Mesodermal cell (in vitro differentiated cells): ENCODE data around the gene FAM168A.

Experiments used
- H3K27ac ChIP-seq: 2 replicates; pipeline ENCODE4 v1.7.0; 2013; ENCODE audit warnings: mild to moderate bottlenecking, low read depth, low read length, moderate library complexity; ENCODE audit not compliant: severe bottlenecking
- H3K36me3 ChIP-seq: 2 replicates; pipeline ENCODE4 v1.7.1; 2013; ENCODE audit warnings: mild to moderate bottlenecking, low read length, moderate library complexity; ENCODE audit not compliant: control insufficient read depth, insufficient read depth
- H3K4me1 ChIP-seq: one replicate; pipeline ENCODE4 v1.7.1; 2013; ENCODE audit warnings: mild to moderate bottlenecking, low read length; ENCODE audit not compliant: insufficient read depth, control insufficient read depth, poor library complexity, severe bottlenecking
- H3K4me3 ChIP-seq: 2 replicates; pipeline ENCODE4 v1.7.0; 2013; ENCODE audit warnings: low read length, control low read depth, mild to moderate bottlenecking; ENCODE audit not compliant: insufficient read depth, poor library complexity, severe bottlenecking; ENCODE audit errors: extremely low read depth
- H3K9me3 ChIP-seq: 2 replicates; pipeline ENCODE4 v1.7.1; 2013; ENCODE audit warnings: mild to moderate bottlenecking, low read length, moderate library complexity; ENCODE audit not compliant: control insufficient read depth
- WGBS, 2 experiments: methylation state at CpG; one replicate each; pipeline ENCODE4 v1.1.5; 2013; ENCODE audit warnings: missing lambda C conversion rate in 2 of 2; ENCODE audit not compliant: insufficient coverage in 2 of 2; 5-methylcytosine and 5-hydroxymethylcytosine counted together

The FAM168A gene

GRCh38 chr11:73366953-73367352, 231.0 kb downstream of the FAM168A start:
- Histone ChIP-seq H3K27ac (no peak overlapping the region), H3K36me3 (peaks cover 70% of the 10 kb centered on the region), H3K4me3 (no peak overlapping the region), H3K4me1 (peaks cover 2% of the 10 kb centered on the region), H3K9me3 (no peaks in the 10 kb centered on the region)
- WGBS, 2 experiments = 94 to 98% methylated on average over 6 of the region's 6 CpGs

- Histone ChIP-seq H3K4me3 (no peak overlapping the region), H3K4me1 (no peaks in the 10 kb centered on the region), H3K9me3 (no peaks in the 10 kb centered on the region), H3K36me3 (peaks cover 78% of the 10 kb centered on the region), H3K27ac (no peak overlapping the region)
- 100% methylated on average over 1 to 3 of the region's 4 CpGs for WGBS, 2 experiments
Observed at GRCh38 chr11:73366265-73366610, 231.7 kb downstream of the FAM168A start.

- 91 to 99% methylated on average over 10 to 22 of the region's 24 CpGs for WGBS, 2 experiments
- H3K36me3 ChIP-seq = peaks cover 84% of the 10 kb centered on the region
Observed at GRCh38 chr11:73365352-73366264, 232.3 kb downstream of the FAM168A start.

GRCh38 chr11:73363147-73363546, 234.8 kb downstream of the FAM168A start:
- WGBS, 2 experiments = 93 to 97% methylated on average over 7 to 9 of the region's 9 CpGs
- Histone ChIP-seq H3K36me3 (peaks cover 99% of the 10 kb centered on the region), H3K9me3 (no peaks in the 10 kb centered on the region), H3K4me3 (no peak overlapping the region), H3K4me1 (no peaks in the 10 kb centered on the region), H3K27ac (no peak overlapping the region)

More at GRCh38 chr11:73365352-73366264, 232.3 kb downstream of the FAM168A start:
- Histone ChIP-seq H3K27ac (no peak overlapping the region), H3K9me3 (no peaks in the 10 kb centered on the region), H3K4me1 (no peaks in the 10 kb centered on the region), H3K4me3 (no peak overlapping the region)

GRCh38 chr11:73361953-73362776, 235.7 kb downstream of the FAM168A start:
- no peak overlapping the region for H3K27ac ChIP-seq
- 43 to 47% methylated on average over 58 to 60 of the region's 70 CpGs for WGBS, 2 experiments
- H3K36me3 ChIP-seq = peaks cover 99% of the 10 kb centered on the region
- H3K4me3 ChIP-seq = no peak overlapping the region
- H3K4me1 ChIP-seq = no peaks in the 10 kb centered on the region
- no peaks in the 10 kb centered on the region for H3K9me3 ChIP-seq

- H3K4me3 ChIP-seq = no peak overlapping the region
- no peaks in the 10 kb centered on the region for H3K4me1 ChIP-seq
- H3K9me3 ChIP-seq = no peaks in the 10 kb centered on the region
- H3K36me3 ChIP-seq = peaks cover 99% of the 10 kb centered on the region
- WGBS, 2 experiments = 95% methylated on average over 6 to 7 of the region's 8 CpGs
- H3K27ac ChIP-seq = no peak overlapping the region
Observed at GRCh38 chr11:73360743-73361369, 237.1 kb downstream of the FAM168A start.

- Histone ChIP-seq H3K4me3 (no peak overlapping the region), H3K4me1 (no peaks in the 10 kb centered on the region), H3K9me3 (no peaks in the 10 kb centered on the region), H3K27ac (no peak overlapping the region), H3K36me3 (peaks cover 99% of the 10 kb centered on the region)
- WGBS, 2 experiments = 91 to 96% methylated on average over 12 to 13 of the region's 19 CpGs
Observed at GRCh38 chr11:73359930-73360742, 237.8 kb downstream of the FAM168A start.

- Histone ChIP-seq H3K27ac (no peak overlapping the region), H3K36me3 (peaks cover 97% of the 10 kb centered on the region)
- 94 to 97% methylated on average over 10 of the region's 11 CpGs for WGBS, 2 experiments
Observed at GRCh38 chr11:73359341-73359740, 238.6 kb downstream of the FAM168A start.

GRCh38 chr11:73358071-73358470, 239.8 kb downstream of the FAM168A start:
- Histone ChIP-seq H3K27ac (no peak overlapping the region), H3K4me3 (no peak overlapping the region), H3K4me1 (no peaks in the 10 kb centered on the region), H3K9me3 (no peaks in the 10 kb centered on the region), H3K36me3 (peaks cover 95% of the 10 kb centered on the region)
- 90 to 93% methylated on average over 4 to 5 of the region's 5 CpGs for WGBS, 2 experiments

More at GRCh38 chr11:73359341-73359740, 238.6 kb downstream of the FAM168A start:
- H3K9me3 ChIP-seq = no peaks in the 10 kb centered on the region
- H3K4me1 ChIP-seq = no peaks in the 10 kb centered on the region
- no peak overlapping the region for H3K4me3 ChIP-seq
